Activated T-helper 9 cell treated with anti-CD3 and anti-CD28 coated beads, Interleukin-2, amount 50 U/mL, for 16 hours (primary cell): ENCODE results near the gene CEP162.
"Not testable (repeated sequence)": the region's sequence is repeated elsewhere in the genome, so short reads cannot be mapped to it uniquely, and the experiment has no call there.

Source experiments
- DNase-seq: peaks from one replicate; pipeline ENCODE4 v3.0.0-alpha.2; 2020; ENCODE audit warnings: low read depth

CEP162 gene

DNA sequence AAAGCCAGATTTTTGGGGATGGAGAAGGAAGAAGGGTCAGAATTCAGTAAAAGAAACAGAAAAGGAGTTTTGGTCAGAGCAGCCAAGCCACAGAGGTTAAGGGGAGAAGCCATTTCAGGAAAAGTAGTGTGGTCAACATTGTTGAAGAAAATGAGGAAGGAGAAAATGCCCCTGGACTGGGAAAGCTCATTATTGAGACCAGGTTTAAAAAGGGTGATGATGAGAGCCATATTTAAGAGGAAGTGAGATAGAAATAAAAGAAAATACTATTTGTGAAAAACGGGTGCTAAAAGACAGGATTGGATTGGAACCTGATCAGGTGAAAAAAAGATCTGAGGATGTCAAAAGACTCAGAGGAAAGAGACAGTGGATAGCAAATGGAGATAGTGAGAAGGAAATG lies 75.8 kb downstream of the CEP162 start:
- DNase-seq, result no peak

DNA sequence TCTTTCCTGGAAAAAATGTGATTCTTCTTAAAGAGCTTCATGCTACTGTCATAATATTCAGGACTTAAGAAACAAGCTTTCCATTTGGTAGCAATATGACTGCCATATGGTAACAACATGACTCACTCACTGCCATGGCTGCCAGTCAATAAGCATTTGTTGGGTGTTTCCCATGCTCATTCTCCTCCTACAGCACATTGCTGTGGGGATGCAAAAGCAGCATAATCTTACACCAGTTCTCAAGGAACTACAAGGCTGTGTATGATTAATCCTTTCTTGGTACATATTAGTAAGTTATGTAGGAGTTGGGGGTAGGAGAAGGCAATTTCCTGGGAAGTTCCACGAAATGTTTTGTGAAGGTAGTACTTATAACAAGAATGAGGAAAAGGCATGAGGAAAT lies 76.7 kb downstream of the CEP162 start:
- no peak for DNase-seq

DNA sequence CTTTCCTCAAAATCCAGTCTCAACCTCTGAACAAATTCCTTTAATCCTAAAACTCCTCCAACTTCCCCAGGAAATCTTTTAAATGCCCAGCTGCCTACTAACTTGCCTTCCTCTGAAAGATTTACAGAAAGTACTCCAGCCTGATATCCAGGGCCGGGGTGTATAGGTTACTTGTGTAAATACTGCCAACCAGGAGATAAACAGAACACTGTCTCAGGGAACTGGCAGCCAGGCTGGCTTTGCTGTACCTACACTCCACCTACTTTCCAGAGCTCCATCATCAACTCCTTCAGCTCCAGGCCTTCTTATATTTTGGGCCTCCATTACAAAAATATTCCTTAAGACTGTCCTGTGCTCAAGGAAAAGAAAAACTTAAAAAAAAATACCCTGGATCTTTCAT lies 85.9 kb downstream of the CEP162 start:
- DNase-seq, result no peak

DNA sequence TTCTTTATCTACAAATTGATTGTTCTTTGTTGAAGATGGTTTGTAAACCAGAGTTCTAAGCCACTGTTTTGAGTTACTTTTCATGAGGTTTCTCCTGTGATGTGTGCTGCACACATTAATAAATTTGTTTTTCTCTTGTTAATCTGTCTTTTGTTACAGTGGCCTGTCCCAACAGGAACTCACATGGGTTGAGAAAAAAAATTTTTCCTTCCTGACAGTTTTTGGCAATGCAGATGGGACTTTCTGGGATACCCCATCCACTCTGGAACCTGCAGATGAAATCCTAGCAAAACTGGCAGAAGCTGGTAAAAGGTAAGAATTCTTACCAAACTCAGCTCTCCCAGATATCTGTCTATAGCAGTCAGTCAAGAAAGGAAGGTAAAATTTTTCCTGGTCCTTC lies 88.1 kb downstream of the CEP162 start:
- no peak for DNase-seq

DNA sequence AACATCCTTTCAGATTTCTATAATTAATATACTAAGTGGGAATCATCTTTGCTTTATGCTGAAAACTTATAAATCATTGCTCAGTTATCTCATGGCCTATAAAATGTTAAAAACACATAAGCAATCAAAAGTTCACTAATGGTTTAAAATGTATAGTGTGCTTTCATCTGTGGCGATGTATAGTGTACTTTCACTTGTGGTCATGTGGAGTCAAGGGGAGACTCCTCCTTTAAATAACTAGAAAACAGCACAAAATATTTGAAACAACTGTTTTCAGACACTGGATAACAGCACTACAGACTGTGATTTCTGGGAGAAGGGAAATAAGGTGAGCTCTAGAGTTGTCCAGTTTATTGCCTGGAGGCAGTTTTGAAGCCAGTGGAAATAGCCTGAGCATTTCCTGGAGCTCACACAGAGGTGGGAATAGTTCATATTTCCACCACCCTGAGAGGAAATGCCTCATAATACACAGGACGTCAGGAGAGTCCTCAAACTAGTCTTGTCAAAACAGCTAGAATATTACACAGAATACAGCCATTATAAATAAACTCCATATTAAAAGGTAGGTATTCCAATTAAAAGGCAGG lies 89.4 kb downstream of the CEP162 start:
- no peak for DNase-seq

DNA sequence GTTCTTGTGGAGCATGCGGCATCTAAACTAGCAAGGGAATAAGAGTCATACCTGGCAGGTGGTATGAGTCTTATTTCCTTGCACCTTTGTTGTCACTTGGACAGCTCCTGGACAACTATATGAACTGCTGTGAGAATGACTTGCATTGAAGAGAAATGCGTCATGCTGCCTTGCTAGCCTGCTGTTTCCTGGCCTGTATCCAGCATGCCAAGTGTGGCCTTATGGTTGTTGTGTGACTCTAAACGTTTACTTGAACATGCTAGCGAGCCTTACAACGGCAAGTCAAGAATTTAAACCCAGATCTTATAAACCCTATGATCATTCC lies 90.4 kb downstream of the CEP162 start:
- DNase-seq, result no peak

DNA sequence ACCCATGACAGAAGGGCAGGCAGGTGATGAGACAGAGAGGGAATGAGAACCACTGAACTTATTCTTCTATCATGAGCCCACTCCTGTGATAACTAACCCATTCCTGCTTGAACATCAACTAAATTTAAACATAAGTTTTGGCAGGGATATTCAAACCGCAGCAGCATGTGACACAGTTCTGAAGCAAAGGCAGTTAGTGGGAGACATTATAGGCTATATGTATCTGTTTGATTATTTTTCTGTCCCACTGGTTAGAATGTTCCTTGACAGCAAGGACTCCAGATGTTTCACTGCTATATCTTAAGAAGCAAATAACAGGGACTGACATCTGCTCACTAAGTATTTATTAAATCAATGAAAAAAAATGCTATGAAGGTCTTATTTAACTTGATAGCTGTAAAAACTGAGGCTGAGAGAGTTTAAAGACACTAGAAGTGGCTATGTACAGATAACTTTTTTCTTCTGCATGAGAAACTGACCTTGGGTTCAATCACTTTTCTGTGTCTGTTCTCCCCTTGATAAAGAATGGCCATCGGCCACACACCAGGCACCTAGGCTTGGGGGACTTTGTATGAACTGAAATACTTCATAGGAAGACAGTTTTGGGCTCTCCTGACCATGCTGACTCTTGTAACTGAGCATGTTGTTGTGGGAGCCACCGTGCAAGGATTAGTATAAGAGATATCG lies 90.9 kb downstream of the CEP162 start:
- no peak for DNase-seq

DNA sequence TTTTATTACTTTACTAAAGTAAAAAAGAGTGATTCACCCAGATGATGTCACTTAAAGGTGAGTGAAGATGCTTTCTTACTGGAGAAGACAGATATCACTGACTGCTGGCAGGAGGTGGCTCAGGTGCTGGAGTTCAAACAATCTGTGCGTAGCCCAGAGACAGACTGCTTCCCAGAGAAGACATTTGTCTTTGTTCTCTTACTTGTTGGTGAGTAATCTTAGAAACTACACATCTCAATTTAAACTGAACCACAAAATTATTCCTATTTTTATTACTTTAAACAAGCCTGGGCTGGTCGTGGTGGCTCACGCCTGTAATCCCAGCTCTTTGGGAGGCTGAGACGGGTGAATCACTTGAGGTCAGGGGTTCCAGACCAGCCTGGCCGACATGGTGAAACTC lies 92.2 kb downstream of the CEP162 start:
- DNase-seq, result no peak

DNA sequence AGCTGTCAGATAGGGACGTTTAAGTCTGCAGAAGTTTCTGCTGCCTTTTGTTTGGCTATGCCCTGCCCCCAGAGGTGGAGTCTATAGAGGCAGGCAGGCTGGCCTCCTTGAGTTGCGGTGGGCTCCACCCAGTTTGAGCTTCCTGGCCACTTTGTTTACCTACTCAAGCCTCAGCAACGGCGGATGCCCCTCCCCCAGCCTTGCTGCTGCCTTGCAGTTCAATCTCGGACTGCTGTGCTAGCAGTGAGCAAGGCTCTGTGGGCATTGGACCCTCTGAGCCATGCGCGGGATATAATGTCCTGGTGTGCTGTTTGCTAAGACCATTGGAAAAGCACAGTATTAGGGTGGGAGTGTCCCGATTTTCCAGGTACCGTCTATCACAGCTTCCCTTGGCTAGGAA lies 94.1 kb downstream of the CEP162 start:
- not testable (repeated sequence) for DNase-seq

DNA sequence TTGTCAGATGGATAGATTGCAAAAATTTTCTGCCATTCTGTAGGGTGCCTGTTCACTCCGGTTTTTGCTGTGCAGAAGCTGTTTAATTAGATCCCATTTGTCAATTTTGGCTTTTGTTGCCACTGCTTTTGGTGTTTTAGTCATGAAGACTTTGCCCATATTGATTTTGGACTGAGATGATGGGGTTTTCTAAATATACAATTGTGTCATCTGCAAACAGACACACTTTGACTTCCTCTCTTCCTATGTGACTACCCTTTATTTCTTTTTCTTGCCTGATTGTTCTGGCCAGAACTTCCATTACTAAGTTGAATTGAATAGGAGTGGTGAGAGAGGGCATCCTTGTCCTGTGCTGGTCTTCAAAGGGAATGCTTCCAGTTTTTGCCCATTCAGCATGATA lies 97.9 kb downstream of the CEP162 start:
- not testable (repeated sequence) for DNase-seq

DNA sequence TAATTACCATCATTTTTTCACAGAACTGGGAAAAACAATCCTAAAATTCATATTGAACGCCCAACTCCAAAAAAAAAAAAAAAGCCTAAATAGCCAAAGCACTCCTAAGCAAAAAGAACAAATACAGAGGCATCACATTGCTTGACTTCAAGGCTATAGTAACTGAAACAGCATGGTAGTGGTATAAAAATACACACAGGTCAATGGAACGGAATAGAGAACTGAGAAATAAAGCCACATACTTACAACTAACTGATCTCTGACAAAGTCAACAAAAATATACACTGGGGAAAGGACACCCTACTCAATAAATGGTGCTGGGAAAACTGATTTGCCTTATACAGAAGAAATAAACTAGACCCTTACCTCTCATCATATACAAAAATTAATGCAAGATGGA lies 104.3 kb downstream of the CEP162 start:
- DNase-seq, result no peak

DNA sequence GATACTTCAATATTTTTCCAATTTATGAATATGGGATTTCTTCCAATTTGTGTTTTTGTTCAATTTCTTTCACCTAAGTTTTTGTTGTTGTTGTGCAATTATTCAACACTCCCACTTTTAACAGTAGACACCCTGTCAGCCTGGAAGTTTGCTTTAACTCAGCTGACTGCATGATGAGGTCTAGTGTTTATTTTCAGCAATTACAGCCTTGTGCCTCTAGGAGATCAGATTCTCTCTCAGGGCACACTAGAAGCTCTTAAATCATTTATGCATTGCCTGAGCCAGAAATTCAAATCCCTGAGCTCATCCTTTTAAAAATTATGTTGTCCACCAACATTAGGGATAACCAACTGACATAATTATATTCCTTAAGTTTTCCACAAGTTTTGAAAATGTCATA lies 108.2 kb downstream of the CEP162 start:
- no peak for DNase-seq

DNA sequence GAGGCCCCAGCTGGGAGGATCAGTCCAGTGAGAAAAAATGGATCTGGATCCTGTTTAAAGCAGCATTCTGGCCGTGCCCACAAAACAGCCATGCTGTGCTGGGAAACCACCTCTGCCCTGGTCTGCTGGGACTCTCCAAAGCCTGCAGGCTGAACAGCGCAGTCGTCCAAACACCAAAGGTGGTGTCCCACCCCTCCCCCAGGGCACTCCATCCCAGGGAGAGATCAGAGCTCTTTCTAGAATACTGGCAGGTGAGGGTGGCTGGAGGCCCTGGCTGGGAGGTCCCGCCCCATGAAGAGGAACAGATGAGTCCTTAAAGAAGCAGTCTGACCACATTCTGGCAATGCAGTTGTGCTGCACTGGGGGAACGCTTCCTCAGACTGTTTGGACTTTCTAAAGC lies 109.3 kb downstream of the CEP162 start:
- DNase-seq, result no peak

DNA sequence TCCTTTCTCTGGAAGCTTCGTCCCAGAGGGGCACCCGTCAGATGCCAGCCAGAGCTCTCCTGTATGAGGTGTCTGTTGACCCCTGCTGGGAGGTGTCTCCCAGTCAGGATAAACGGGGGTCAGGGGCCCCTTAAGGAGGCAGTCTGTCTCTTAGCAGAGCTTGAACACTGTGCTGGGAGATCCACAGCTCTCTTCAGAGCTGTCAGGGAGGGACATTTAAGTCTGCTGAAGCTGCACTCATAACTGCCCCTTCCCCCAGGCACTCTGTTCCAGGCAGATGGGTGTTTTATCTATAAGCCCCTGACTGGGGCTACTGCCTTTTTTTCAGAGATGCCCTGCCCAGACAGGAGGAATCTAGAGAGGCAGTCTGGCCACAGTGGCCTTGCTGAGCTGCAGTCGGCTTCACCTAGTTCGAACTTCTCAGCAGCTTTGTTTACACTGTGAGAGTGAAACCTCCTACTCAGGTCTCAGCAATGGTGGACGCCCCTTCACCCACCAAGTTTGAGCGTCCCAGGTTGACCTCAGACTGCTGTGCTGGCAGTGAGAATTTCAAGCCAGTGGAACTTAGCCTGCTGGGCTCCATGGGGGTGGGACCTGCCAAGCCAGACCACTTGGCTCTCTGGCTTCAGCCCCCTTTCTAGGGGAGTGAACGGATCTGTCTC lies 112.4 kb downstream of the CEP162 start:
- not testable (repeated sequence) for DNase-seq

DNA sequence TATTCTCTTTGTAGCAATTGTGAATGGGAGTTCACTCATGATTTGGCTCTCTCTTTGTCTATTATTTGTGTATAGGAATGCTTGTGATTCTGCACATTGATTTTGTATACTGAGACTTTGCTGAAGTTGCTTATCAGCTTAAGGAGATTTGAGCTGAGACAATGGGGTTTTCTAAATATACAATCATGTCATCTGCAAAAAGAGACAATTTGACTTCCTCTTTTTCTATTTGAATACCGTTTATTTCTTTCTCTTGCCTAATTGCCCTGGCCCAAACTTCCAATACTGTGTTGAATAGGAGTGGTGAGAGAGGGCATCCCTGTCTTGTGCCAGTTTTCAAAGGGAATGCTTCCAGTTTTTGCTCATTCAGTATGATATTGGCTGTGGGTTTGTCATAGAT lies 116.1 kb downstream of the CEP162 start:
- DNase-seq, result not testable (repeated sequence)

DNA sequence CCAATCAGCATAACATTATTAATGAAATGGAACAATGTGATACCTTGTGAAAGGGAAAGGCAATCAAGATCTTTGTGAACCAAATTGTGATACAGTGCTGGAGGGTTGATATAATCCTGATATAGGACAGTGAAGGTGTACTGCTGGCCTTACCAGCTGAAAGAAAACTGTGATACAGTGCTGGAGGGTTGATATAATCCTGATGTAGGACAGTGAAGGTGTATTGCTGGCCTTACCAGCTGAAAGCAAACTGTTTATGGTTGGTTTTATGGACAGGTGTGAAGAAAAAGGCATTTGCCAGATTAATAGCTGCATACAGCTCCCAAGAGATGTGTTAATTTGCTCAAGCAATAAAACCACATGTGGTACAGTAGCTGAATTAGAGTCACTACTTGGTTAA lies 119.9 kb downstream of the CEP162 start:
- DNase-seq, result no peak

DNA sequence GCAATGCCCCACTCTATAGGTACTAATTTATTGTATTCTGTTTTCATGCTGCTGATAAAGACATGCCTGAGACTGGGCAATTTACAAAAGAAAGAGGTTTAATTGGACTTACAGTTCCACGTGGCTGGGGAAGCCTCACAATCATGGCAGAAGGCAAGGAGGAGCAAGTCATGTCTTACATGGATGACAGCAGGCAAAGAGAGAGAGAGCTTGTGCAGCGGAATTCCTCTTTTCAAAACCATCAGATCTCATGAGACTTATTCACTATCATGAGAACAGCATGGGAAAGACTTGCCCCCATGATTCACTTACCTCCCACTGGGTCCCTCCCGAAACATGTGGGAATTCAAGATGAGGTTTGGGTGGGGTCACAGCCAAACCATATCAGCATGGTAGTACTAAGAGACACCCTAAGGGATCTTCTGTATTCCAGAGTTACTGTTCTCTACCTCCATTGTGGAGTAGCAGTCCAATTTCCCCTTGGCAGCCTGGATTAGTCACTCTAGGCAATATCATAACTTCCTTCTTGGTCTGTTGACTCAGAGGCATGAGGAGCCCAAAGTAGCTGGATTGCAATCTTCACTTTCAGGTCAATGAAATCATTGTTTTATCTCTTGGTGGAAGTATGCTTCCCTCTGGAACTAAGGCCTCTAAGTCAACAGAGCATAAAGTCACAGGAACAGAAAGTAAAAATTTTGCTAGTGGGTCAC lies 122.1 kb downstream of the CEP162 start:
- DNase-seq, result not testable (repeated sequence)

DNA sequence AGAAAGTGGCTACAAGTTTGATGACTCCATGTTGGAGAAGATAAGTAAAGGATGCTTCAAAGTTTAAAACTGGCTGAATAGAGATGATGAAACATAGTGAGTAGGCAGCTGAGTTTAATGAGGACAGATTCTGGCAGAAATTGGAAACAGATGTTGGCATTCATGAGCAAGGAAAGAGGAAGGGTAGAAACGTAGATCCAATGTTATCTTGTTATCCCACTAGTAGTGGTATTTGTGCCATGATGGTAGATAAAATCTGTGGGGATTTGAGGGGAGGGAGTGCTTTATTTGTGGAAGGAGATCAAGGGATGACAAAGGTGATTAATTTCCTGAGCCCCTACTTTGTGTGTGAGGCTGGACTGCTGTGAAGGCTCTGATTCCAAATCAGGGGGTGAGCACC lies 124.4 kb downstream of the CEP162 start:
- DNase-seq, result no peak

DNA sequence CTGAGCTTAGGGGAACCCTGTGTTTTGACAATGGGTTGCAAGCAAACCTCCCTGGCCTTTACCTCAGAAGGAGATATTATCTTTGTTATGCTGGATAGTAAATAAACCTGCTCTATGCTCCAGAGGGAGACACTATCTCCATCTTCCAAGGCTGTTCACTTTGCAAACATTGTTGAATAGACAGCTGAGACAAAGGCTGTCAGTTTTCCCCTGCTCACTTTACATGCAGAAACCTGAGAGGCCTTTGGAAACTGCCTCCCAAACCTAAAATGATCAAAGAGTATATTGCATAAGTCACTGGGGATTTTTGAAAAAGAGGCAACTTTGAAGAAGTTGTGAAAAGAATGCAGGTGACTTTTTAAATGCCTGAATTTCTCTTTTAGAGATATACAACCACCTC lies 132.3 kb downstream of the CEP162 start:
- no peak for DNase-seq

DNA sequence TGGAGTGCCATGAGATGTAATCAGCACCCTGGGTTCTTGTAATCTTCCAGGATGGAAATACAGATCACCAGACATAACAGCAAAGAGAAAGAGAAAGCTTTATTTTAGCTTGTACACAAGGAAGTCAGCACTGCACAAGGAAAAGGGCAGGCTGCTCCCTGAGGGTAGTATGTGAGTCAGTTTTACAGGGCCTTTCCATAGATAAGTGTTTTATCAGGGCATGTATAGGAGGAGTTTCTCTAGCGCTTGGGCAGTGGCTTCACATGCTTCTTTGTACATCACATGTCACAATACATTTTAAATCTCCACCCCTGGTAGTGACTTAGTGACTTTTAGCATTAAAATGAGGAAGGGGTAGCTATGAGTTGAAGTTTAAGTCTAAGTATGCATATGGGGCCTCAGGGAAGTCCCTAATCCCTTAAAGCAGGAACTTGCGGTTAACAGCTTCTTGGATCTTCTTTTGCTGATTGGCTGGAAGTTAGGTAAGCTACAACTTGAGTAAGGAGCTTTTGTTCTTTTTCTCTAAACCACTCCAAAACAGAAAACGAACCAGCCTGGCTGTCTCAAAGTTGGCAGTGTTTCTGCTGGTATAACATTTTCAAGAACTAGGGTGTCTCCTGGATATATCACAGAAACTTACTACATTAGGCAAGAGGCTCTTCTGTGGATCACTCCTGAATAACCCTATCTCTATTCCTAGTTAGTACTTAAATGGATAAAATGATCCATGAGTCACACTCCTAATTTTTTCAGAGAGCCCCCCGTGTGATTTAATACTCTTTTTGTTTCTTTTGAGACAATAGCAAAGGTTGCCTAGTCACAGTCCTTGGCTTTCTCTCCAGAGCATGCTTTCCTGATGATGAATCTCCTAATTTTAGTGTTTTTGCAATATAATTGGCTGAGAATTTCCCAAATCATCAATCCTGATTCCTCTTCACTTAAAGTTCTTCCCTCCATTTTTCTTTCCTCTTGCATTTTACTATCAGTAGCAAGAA lies 133.7 kb downstream of the CEP162 start:
- DNase-seq, result no peak

DNA sequence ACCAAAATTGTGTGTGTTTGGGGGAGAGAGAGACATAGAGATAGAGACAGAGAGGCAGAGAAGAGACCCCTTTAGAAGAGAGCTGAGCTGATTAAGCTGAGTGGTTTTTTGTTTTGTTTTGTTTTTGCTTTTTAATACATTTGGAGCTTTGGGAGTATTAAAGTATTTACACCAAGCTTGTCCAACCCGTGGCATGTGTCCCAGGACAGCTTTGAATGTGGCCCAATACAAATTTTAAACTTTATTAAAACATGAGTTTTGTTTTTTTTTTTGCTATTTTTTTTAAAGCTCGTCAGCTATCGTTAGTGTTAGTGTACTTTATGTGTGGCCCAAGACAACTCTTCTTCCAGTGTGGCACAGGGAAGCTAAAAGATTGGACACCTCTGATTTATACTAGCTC lies 137.9 kb downstream of the CEP162 start:
- no peak for DNase-seq

DNA sequence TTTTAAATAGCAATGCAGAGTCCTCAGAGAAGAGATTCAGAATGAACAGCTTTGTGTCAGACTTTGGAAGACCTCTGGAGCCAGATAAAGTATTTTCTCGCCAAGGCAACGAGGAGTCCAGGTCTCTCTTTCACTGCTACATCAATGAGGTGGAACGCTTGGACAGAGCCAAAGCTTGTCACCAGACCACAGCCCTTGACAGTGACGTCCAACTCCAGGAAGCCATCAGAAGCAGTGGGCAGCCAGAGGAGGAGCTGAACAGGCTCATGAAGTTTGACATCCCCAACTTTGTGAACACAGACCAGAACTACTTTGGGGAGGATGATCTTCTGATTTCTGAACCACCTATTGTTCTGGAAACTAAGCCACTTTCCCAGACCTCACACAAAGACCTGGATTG lies 138.4 kb downstream of the CEP162 start:
- DNase-seq, result no peak
